NCI-H187 treated with DMSO at 0.1 percent for 48 hours (cell line): ENCODE data around the gene SLC36A1.

Experiments used
- DNase-seq: peaks from one replicate; lab custom pipeline; 2025; lab: John Stamatoyannopoulos, UW

SLC36A1 gene

GRCh38 chr5:151534350-151534749 lies 86.9 kb downstream of the SLC36A1 start:
- no peak for DNase-seq

DNA sequence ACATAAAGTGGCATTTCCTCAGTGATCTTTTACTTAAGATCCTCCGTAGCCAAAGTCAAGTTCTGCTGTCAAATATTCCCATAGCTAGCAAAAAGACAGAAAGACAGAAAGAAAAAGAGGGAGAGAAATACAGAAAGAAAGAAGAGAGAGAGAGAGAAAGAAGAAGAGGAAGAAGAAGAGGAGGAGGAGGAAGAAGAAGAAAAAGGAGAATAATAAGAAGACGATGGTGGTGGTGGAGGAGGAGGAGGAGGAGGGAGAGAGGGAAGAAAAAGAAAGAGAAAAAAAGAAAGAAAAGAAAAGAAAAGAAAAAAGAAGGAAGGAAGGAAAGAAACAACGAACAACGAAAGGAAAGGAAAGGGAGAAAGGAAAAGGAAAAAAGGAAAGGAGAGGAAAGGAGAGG lies 89.6 kb downstream of the SLC36A1 start:
- no peak for DNase-seq

DNA sequence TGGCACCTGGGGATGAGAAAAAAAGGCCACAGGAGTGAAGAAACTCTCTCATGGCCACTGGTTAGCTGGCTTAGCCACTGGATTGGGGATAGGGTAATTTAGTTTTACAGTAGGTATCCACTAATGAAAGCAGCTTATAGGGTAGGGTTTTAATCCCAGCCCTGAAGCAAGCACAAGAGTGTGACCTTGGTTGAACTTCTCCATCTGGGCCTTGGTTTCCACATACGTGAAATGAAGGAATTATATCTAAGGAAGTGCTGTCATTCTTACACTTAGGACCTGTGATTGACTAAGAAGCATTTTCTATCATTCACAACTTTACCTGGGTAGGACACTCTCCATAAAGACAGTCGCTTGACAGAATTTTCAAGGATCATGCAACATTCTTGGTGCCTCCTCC lies 94.2 kb downstream of the SLC36A1 start:
- DNase-seq, result no peak
